A549 (cell line): ENCODE results near the gene PRRG3.

Experiments
- BHLHE40 ChIP-seq: IDR thresholded peaks from 2 replicates; pipeline ENCODE4 v1.6.1; 2012; ENCODE audit warnings: low read depth, low read length, inconsistent platforms
- CHD2 ChIP-seq: fragments of 150-350 bp; IDR thresholded peaks from 2 replicates; pipeline ENCODE4 v1.6.1; 2014; ENCODE audit warnings: low read length; ENCODE audit not compliant: partially characterized antibody
- CTCF ChIP-seq: fragments of >200 bp; sonication (Bioruptor Twin); formaldehyde crosslinking; IDR thresholded peaks from 3 replicates; pipeline ENCODE4 v1.5.1; 2016
- ESRRA ChIP-seq: fragments of 150-350 bp; IDR thresholded peaks from 2 replicates; pipeline ENCODE4 v1.6.1; 2014; ENCODE audit warnings: mild to moderate bottlenecking, low read length, borderline replicate concordance
- NFE2L2 ChIP-seq: fragments of 150-350 bp; conservative IDR thresholded peaks from 2 replicates; pipeline ENCODE4 v1.6.1; 2014; ENCODE audit warnings: low read length
- POLR2A ChIP-seq: IDR thresholded peaks from 2 replicates; pipeline ENCODE4 v1.6.1; 2012; ENCODE audit warnings: mild to moderate bottlenecking, low read length
- SREBF2 ChIP-seq: fragments of 450-650 bp; IDR thresholded peaks from 2 replicates; pipeline ENCODE4 v1.6.1; 2014; ENCODE audit warnings: mild to moderate bottlenecking, moderate library complexity
- TF ChIP-seq, protein P1 (sequence below): fragments of 150-350 bp; IDR thresholded peaks from 2 replicates; pipeline ENCODE4 v1.6.1; 2014; ENCODE audit warnings: low read depth, mild to moderate bottlenecking, low read length

- TF ChIP-seq, protein P1, sequence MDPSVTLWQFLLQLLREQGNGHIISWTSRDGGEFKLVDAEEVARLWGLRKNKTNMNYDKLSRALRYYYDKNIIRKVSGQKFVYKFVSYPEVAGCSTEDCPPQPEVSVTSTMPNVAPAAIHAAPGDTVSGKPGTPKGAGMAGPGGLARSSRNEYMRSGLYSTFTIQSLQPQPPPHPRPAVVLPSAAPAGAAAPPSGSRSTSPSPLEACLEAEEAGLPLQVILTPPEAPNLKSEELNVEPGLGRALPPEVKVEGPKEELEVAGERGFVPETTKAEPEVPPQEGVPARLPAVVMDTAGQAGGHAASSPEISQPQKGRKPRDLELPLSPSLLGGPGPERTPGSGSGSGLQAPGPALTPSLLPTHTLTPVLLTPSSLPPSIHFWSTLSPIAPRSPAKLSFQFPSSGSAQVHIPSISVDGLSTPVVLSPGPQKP: no peak
- TF ChIP-seq BHLHE40: no peak
- no peak for TF ChIP-seq POLR2A
- no peak for TF ChIP-seq CTCF
- no peak for TF ChIP-seq CHD2
- no peak for TF ChIP-seq ESRRA
- no peak for TF ChIP-seq SREBF2
- no peak for TF ChIP-seq NFE2L2
Measured at GRCh38 chrX:151725338-151725614, 30.0 kb downstream of the PRRG3 start.
